ENCODE measurements around the gene CPNE7. TPM values are rescaled to one million over a fixed set of nuclear protein-coding genes. Genes with fewer than 3 reads are reported as not detected.

Gene CPNE7
- total and polyA plus RNA-seq, 9 of the 15 experiments (the other 6 are each of a cell fraction or from before 2014, with no cell fraction given): 0.30 to 73.4 (median 32.7) TPM

DNA sequence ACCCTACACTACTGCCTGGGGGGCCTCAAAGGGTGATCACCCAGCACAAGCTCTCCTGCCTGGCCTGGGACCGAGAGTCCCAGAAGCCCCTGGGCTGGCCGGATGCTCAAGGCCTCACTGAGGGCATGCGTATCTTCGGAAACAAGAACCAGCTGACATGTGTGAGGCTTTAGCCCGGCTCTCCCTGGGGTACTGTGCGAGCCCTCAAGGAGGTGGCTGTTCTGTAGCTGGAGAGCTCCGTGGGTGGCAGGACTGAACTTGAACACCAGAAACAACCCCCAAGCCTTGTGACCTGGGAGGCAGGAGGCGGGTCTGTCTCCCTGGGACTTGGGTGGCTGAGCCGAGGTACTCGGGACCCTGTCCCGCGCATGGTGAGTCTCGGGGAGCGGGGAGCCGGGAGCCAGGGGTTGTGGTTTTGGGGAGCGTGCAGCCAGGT, 44.9 kb downstream of the CPNE7 start:
- DNase-seq (ENCODE audit: extremely low read depth in 1 of 4, low spot score in 3 of 4): no peak
- no peaks in the 10 kb centered on the region for H3K79me2 ChIP-seq (ENCODE audit: control insufficient read depth, insufficient read depth, low read length)
- no peak overlapping the region for H3K4me2 ChIP-seq (ENCODE audit: insufficient read depth, low read length)
- H3K27me3 ChIP-seq (ENCODE audit: control insufficient read depth in 2 of 2, insufficient read depth in 2 of 2, low read length in 2 of 2): peaks cover 30 to 54% of the 10 kb centered on the region in 2 experiments
- H4K20me1 ChIP-seq (replicated peaks; ENCODE audit: control insufficient read depth, insufficient read depth, low read length): no peaks in the 10 kb centered on the region
- no peak overlapping the region for H3K27ac ChIP-seq (ENCODE audit: extremely low read depth, low read depth, low read length)
- H3K36me3 ChIP-seq (ENCODE audit: control insufficient read depth, insufficient read depth, low read length): no peaks in the 10 kb centered on the region
- 12% methylated on average over 13 of the region's 16 CpGs for WGBS (ENCODE audit: insufficient coverage, low coverage, missing lambda C conversion rate)
- peak; percentile 41 to 61; a peak in 3 of 4 replicates for TF ChIP-seq NRF1 (conservative IDR thresholded peaks at IDR 0.05 in 1 of 2, IDR thresholded peaks at IDR 0.05 in 1 of 2)
- no peak for TF ChIP-seq GTF2E2 (tag; IDR thresholded peaks at IDR 0.05)
- CTCF ChIA-PET (ENCODE audit: low intra/inter-chr PET ratio): no interaction called here
- H3K9me1 ChIP-seq (ENCODE audit: control insufficient read depth, insufficient read depth, low read length): no peaks in the 10 kb centered on the region
- peak; percentile 26; the same call in 2 of the 3 replicates for ATAC-seq
- no peak overlapping the region for H2AFZ ChIP-seq (ENCODE audit: low read depth, low read length)
- POLR2A ChIA-PET: interaction anchor here (0.9 kb wide), 1 partner anchor 21 kb away, joined by 3 read pairs; no protein-coding TSS in a partner anchor
- intact Hi-C loops (cut with micrococcal nuclease) (no loop called here), in situ Hi-C loops (cut with MboI) (no loop called here)
- peak overlapping the region in 1 of 2 experiments; percentile 28; a peak in 2 of 4 replicates for H3K9ac ChIP-seq (ENCODE audit: insufficient read depth in 1 of 2, low read depth in 2 of 2, low read length in 2 of 2)
- H3K4me3 ChIP-seq: no peak overlapping the region
- no peaks in the 10 kb centered on the region for H3K9me3 ChIP-seq (replicated peaks; ENCODE audit: control insufficient read depth, insufficient read depth, low read depth, low read length)
- no peak for FAIRE-seq
- H3K4me1 ChIP-seq (replicated peaks in 1 of 2; ENCODE audit: control insufficient read depth in 2 of 2, insufficient read depth in 2 of 2, low read length in 2 of 2): peaks cover 0 to 46% of the 10 kb centered on the region in 2 experiments; a peak in 2 of 5 replicates
- BruUV-seq (replicated peaks): no TSS peak

DNA sequence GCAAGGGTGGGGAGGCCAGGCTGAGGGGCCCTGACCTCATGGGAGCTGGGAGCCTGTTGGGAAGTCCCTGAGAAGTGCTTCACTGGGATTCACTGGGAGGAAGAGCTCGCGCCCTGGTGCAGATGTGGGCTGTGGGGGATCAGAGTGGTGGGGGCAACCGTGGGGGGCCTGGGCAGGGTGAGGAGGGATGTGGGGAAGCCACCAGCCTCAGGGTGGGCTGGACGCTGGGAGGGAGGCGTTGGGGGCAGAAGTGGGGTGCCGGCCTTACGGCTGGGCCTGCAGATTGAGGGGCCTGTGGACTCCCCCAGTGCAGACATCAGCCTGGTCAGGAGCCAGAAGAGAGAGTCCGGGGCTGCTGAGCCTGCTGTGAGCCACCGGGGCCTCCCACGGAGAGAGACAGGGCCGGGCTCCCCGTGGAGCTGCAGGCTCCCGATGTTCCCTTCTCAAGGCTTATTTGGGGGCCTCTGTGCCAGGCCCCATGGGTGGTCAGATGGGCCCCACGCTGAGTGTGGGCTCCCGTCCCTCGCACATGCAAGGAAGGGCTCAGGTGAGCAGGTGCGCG, 45.7 kb downstream of the CPNE7 start:
- POLR2A ChIA-PET: interaction anchor here (0.6 to 0.9 kb wide), 2 partner anchors 14 to 44 kb away, joined by 3 read pairs; no protein-coding TSS in a partner anchor
- H3K4me2 ChIP-seq (ENCODE audit: insufficient read depth, low read length): no peak overlapping the region
- no peaks in the 10 kb centered on the region for H3K36me3 ChIP-seq (ENCODE audit: control insufficient read depth, insufficient read depth, low read length)
- no peaks in the 10 kb centered on the region for H3K9me3 ChIP-seq (replicated peaks; ENCODE audit: control insufficient read depth, insufficient read depth, low read depth, low read length)
- no peak for TF ChIP-seq ZNF23 (CRISPR knock-in tag; IDR thresholded peaks at IDR 0.05)
- TF ChIP-seq, protein P1, sequence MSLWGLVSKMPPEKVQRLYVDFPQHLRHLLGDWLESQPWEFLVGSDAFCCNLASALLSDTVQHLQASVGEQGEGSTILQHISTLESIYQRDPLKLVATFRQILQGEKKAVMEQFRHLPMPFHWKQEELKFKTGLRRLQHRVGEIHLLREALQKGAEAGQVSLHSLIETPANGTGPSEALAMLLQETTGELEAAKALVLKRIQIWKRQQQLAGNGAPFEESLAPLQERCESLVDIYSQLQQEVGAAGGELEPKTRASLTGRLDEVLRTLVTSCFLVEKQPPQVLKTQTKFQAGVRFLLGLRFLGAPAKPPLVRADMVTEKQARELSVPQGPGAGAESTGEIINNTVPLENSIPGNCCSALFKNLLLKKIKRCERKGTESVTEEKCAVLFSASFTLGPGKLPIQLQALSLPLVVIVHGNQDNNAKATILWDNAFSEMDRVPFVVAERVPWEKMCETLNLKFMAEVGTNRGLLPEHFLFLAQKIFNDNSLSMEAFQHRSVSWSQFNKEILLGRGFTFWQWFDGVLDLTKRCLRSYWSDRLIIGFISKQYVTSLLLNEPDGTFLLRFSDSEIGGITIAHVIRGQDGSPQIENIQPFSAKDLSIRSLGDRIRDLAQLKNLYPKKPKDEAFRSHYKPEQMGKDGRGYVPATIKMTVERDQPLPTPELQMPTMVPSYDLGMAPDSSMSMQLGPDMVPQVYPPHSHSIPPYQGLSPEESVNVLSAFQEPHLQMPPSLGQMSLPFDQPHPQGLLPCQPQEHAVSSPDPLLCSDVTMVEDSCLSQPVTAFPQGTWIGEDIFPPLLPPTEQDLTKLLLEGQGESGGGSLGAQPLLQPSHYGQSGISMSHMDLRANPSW (CRISPR knock-in tag; IDR thresholded peaks at IDR 0.05): no peak
- intact Hi-C loops (cut with micrococcal nuclease) (no loop called here), in situ Hi-C loops (cut with MboI) (no loop called here)
- no peak for ATAC-seq
- no peak overlapping the region for H2AFZ ChIP-seq (ENCODE audit: low read depth, low read length)
- FAIRE-seq: no peak
- H3K9ac ChIP-seq (ENCODE audit: insufficient read depth in 1 of 2, low read depth in 2 of 2, low read length in 2 of 2): no peak overlapping the region
- H3K27me3 ChIP-seq (ENCODE audit: control insufficient read depth in 2 of 2, insufficient read depth in 2 of 2, low read length in 2 of 2): peaks cover 37 to 62% of the 10 kb centered on the region in 2 experiments
- H3K27ac ChIP-seq (ENCODE audit: extremely low read depth, low read depth, low read length): no peak overlapping the region
- no peaks in the 10 kb centered on the region for H3K9me1 ChIP-seq (ENCODE audit: control insufficient read depth, insufficient read depth, low read length)
- no peak for DNase-seq (ENCODE audit: extremely low read depth in 1 of 4, low spot score in 3 of 4)
- CTCF ChIA-PET (ENCODE audit: low intra/inter-chr PET ratio): no interaction called here
- H3K79me2 ChIP-seq (ENCODE audit: control insufficient read depth, insufficient read depth, low read length): no peaks in the 10 kb centered on the region
- no peaks in the 10 kb centered on the region for H4K20me1 ChIP-seq (replicated peaks; ENCODE audit: control insufficient read depth, insufficient read depth, low read length)
- peaks cover 0 to 42% of the 10 kb centered on the region in 2 experiments; a peak in 2 of 5 replicates for H3K4me1 ChIP-seq (replicated peaks in 1 of 2; ENCODE audit: control insufficient read depth in 2 of 2, insufficient read depth in 2 of 2, low read length in 2 of 2)
- WGBS (ENCODE audit: insufficient coverage, low coverage, missing lambda C conversion rate): 11% methylated on average over 15 of the region's 18 CpGs
- no peak overlapping the region for H3K4me3 ChIP-seq
- BruUV-seq (replicated peaks): no TSS peak

Data from K562 (cell line).